CD4-positive, alpha-beta T cell (primary cell): ENCODE measurements around the gene FKBP5. TPM values are rescaled to one million over a fixed set of nuclear protein-coding genes. Genes with fewer than 3 reads are reported as not detected.
A peak's percentile ranks its signal among the peaks of the same experiment; 100 is the strongest.

ENCODE experiments used
- ATAC-seq: fragments of 200-7000 bp; cut with Tn5 transposase; one replicate; pipeline ENCODE4 v1.10.0; 2022; ENCODE audit warnings: mild to moderate bottlenecking; ENCODE audit not compliant: poor library complexity
- CTCF ChIA-PET: fragments of 350-600 bp; sonication (Branson Sonifier 250); formaldehyde crosslinking; loops from one replicate; lab custom pipeline; 2021; ENCODE audit warnings: antibody characterized with exemption, inconsistent platforms; lab: Charles Lee
- POLR2A ChIA-PET: fragments of 350-600 bp; sonication (Branson Sonifier 250); formaldehyde crosslinking; loops from one replicate; lab custom pipeline; 2021; ENCODE audit warnings: antibody characterized with exemption, inconsistent platforms; lab: Charles Lee
- DNase-seq, 14 experiments: peaks; one replicate each; pipeline ENCODE4 v3.0.0-alpha.2; 2013 to 2020; ENCODE audit warnings: mixed read lengths in 2 of 14
- H3K27ac ChIP-seq, 2 donors: one replicate each; pipeline versions ENCODE4 v1.5.1 to v1.7.0; 2013; ENCODE audit warnings: low read length in 2 of 2, low read depth in 1 of 2, mild to moderate bottlenecking in 1 of 2
- H3K27me3 ChIP-seq, 2 experiments: 1 replicate in 1 of 2; 2 replicates in 1 of 2; pipeline versions ENCODE4 v1.6.1 to v1.7.0; 2013; ENCODE audit warnings: low read length in 2 of 2, control low read depth in 1 of 2, mild to moderate bottlenecking in 1 of 2, moderate library complexity in 1 of 2; ENCODE audit not compliant: insufficient read depth in 2 of 2, control insufficient read depth in 1 of 2
- H3K36me3 ChIP-seq: one replicate; pipeline ENCODE4 v1.6.1; 2013; ENCODE audit warnings: low read length, control low read depth; ENCODE audit not compliant: insufficient read depth
- H3K4me1 ChIP-seq: one replicate; pipeline ENCODE4 v1.6.1; 2013; ENCODE audit warnings: low read length, control low read depth; ENCODE audit not compliant: insufficient read depth
- H3K4me3 ChIP-seq: one replicate; pipeline ENCODE4 v1.5.1; 2013; ENCODE audit warnings: mild to moderate bottlenecking, low read length, moderate library complexity
- H3K9me3 ChIP-seq, 2 experiments: 1 replicate in 1 of 2; 2 replicates in 1 of 2; pipeline versions ENCODE4 v1.6.1 to v1.7.0; 2013; ENCODE audit warnings: low read length in 2 of 2, mild to moderate bottlenecking in 2 of 2, control low read depth in 1 of 2, moderate library complexity in 1 of 2; ENCODE audit not compliant: control insufficient read depth in 1 of 2, insufficient read depth in 1 of 2
- H3K27ac Mint-ChIP-seq: one replicate; pipeline ENCODE4 v1.8.0; 2020; ENCODE audit warnings: mixed read lengths
- H3K27me3 Mint-ChIP-seq: one replicate; pipeline ENCODE4 v1.8.0; 2021; ENCODE audit warnings: mixed read lengths
- H3K36me3 Mint-ChIP-seq: one replicate; pipeline ENCODE4 v1.8.0; 2021; ENCODE audit warnings: low read depth, mixed read lengths
- H3K4me1 Mint-ChIP-seq: one replicate; pipeline ENCODE4 v1.8.0; 2021; ENCODE audit warnings: low read depth, mixed read lengths
- H3K4me3 Mint-ChIP-seq: one replicate; pipeline ENCODE4 v1.8.0; 2020; ENCODE audit warnings: mild to moderate bottlenecking, mixed read lengths
- H3K9me3 Mint-ChIP-seq: one replicate; pipeline ENCODE4 v1.8.0; 2020; ENCODE audit warnings: mixed read lengths
- intact Hi-C, 2 experiments: fragments of 100-400 bp; cut with DNase I in 1 of 2; cut with micrococcal nuclease in 1 of 2; formaldehyde crosslinking; loops; one replicate each; pipeline versions ENCODE4 v1.15.1 to v1.9.0; 2023 to 2025; cut with DNase I, micrococcal nuclease
- total RNA-seq, 174 experiments: library from RNA in 2 of 174; stranded (reverse) in 2 of 174; gene quantifications; one replicate each; pipeline ENCODE4 v1.2.3 and lab custom pipeline; 2021 to 2026
- TF ChIP-seq, protein P1 (sequence below): fragments of 200-600 bp; IDR thresholded peaks from one replicate; pipeline ENCODE4 v1.8.0; 2022; ENCODE audit warnings: antibody characterized with exemption, mild to moderate bottlenecking

The FKBP5 gene
- total RNA-seq, 2 experiments from 2014 or later, result 72.6 to 75.9 TPM

DNA sequence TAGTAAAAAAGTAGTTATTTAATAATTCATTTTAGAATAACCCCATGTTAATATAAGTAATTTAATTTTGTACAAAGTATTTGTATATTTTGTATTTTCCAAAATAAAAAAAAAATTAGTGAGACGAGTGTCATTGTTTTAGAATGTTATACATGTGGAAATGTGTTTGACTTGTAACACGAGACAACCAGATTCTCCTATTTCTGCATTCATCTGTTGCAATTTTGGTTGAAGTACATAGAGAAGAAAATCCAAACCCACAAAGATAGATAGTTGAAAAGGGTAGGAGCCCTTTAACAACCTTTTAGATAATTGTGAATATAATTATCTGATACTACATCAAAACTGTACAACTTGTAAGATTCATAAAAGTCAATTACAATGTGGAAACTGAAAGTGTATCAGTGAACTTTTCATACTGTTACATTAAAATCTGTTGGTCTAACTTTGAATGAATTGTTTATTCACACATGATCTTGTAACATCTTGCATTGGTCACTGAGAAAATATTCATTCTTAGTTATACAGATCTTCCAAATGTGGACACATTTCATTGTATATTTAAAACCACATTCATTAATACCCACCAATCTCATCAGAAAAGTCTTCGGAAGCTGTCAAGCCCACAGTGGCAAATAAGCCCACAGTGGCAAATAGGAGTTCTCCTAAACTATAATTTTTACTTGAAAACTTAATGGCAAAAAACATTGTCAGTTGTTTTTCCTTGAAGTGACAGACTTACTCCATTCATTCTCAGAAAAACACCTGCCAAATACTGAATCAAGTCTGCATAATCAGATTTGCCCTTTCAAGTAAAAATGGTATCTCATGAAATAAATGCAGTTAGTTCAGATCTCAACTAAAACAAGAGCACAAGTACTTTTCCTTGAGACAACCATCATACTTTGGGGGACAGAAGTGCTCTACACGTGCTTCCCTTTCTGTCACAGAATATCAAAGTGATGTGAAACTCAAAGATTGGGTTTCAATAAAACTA is 52.8 kb downstream of the FKBP5 start:
- H3K27me3 ChIP-seq, result no peaks in the 10 kb centered on the region
- peaks cover 56% of the 10 kb centered on the region for H3K4me1 Mint-ChIP-seq
- H3K4me3 Mint-ChIP-seq, result no peak overlapping the region
- CTCF ChIA-PET, result interaction anchor here (1.0 to 2.7 kb wide), 3 partner anchors 12 to 84 kb away, joined by 3 to 9 read pairs (median 4); no protein-coding TSS in a partner anchor
- peaks cover 15% of the 10 kb centered on the region for H3K4me1 ChIP-seq
- H3K36me3 ChIP-seq, result peaks cover 88% of the 10 kb centered on the region
- H3K9me3 Mint-ChIP-seq, result no peaks in the 10 kb centered on the region
- POLR2A ChIA-PET, result no interaction called here
- no peaks in the 10 kb centered on the region for H3K9me3 ChIP-seq
- H3K27ac ChIP-seq, result no peak overlapping the region
- ATAC-seq (no peak), DNase-seq (no peak)
- H3K27me3 Mint-ChIP-seq, result no peaks in the 10 kb centered on the region
- H3K27ac Mint-ChIP-seq, result peak overlapping the region; percentile 81
- H3K4me3 ChIP-seq, result no peak overlapping the region
- intact Hi-C loops, result no loop called here
- H3K36me3 Mint-ChIP-seq, result peaks cover 91% of the 10 kb centered on the region
- TF ChIP-seq, protein P1, sequence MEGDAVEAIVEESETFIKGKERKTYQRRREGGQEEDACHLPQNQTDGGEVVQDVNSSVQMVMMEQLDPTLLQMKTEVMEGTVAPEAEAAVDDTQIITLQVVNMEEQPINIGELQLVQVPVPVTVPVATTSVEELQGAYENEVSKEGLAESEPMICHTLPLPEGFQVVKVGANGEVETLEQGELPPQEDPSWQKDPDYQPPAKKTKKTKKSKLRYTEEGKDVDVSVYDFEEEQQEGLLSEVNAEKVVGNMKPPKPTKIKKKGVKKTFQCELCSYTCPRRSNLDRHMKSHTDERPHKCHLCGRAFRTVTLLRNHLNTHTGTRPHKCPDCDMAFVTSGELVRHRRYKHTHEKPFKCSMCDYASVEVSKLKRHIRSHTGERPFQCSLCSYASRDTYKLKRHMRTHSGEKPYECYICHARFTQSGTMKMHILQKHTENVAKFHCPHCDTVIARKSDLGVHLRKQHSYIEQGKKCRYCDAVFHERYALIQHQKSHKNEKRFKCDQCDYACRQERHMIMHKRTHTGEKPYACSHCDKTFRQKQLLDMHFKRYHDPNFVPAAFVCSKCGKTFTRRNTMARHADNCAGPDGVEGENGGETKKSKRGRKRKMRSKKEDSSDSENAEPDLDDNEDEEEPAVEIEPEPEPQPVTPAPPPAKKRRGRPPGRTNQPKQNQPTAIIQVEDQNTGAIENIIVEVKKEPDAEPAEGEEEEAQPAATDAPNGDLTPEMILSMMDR, result no peak

DNA sequence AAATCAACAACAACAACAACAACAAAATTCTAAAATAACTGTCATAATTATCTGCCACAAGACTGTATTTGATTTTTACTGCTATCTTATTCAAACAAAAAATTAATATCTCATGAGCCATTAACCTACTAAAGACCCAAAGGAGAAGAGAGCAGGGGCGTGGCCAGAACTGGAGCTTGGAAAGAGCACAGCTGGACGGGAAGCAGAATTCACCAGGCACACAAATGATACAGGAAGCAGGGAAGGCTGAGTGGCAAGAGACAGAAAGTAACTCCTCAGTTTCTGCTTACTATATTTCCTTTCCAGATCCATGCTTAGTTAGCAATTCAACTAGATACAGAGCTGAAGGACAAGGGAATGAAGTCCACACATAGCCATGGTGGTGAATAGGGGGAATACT is 54.4 kb downstream of the FKBP5 start:
- peaks cover 89% of the 10 kb centered on the region for H3K36me3 Mint-ChIP-seq
- H3K4me1 ChIP-seq, result peaks cover 15% of the 10 kb centered on the region
- no peak overlapping the region for H3K27ac ChIP-seq
- no peaks in the 10 kb centered on the region for H3K27me3 Mint-ChIP-seq
- no peak overlapping the region for H3K4me3 Mint-ChIP-seq
- TF ChIP-seq, protein P1, result no peak
- ChIA-PET POLR2A (interaction anchor here (0.7 kb wide), 1 partner anchor 22 kb away, joined by 3 read pairs; no protein-coding TSS in a partner anchor), CTCF (interaction anchor here (1.0 to 1.1 kb wide), 2 partner anchors 102 to 103 kb away, joined by 3 read pairs; no protein-coding TSS in a partner anchor)
- H3K27me3 ChIP-seq, result no peaks in the 10 kb centered on the region
- H3K9me3 ChIP-seq, result no peaks in the 10 kb centered on the region
- peak overlapping the region; percentile 78 for H3K27ac Mint-ChIP-seq
- ATAC-seq (no peak), DNase-seq (no peak)
- no peaks in the 10 kb centered on the region for H3K9me3 Mint-ChIP-seq
- intact Hi-C loops, result loop anchor here in 1 of 2 experiments (5.0 kb wide), 1 partner anchor 33 kb away; no protein-coding TSS in a partner anchor
- no peak overlapping the region for H3K4me3 ChIP-seq
- peaks cover 56% of the 10 kb centered on the region for H3K4me1 Mint-ChIP-seq
- peaks cover 88% of the 10 kb centered on the region for H3K36me3 ChIP-seq

DNA sequence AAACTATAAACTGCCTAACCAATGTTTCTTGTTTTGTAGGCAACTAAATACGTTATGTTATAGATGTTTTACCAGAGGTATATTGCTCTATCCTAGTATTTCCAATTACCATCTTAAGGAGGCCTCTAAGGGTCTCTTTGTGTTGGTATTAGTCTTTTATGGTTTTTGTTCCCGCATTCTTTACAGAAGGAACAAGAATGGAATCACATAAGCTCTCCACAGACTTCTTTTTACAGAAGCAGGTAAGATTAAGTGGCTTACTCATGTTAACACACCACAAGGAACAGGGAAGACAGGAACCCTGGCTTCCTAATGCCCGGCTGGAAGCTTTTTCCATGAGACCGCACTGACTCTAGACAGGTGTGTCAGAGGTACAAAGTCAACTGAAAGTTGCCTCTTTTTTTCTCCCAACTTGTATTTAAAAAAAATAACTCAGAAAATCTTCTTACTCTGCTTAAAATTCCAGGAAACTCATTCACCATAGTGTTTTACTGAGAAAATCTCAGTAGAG is 55.1 kb downstream of the FKBP5 start:
- Mint-ChIP-seq H3K9me3 (no peaks in the 10 kb centered on the region), H3K27me3 (no peaks in the 10 kb centered on the region), H3K4me3 (no peak overlapping the region), H3K36me3 (peaks cover 88% of the 10 kb centered on the region), H3K27ac (peak overlapping the region; percentile 78), H3K4me1 (peaks cover 54% of the 10 kb centered on the region)
- H3K36me3 ChIP-seq, result peaks cover 86% of the 10 kb centered on the region
- H3K4me1 ChIP-seq, result peaks cover 15% of the 10 kb centered on the region
- no peak for ATAC-seq
- ChIA-PET CTCF (interaction anchor here (0.6 to 1.1 kb wide), 3 partner anchors 14 to 104 kb away, joined by 3 to 4 read pairs (median 3); no protein-coding TSS in a partner anchor), POLR2A (interaction anchor here (0.6 kb wide), 1 partner anchor 37 kb away, joined by 3 read pairs; no protein-coding TSS in a partner anchor)
- TF ChIP-seq, protein P1, result no peak
- no peak overlapping the region for H3K27ac ChIP-seq
- intact Hi-C loops, result loop anchor here in 1 of 2 experiments (5.0 kb wide), 1 partner anchor 34 kb away; no protein-coding TSS in a partner anchor
- no peak for DNase-seq
- H3K4me3 ChIP-seq, result no peak overlapping the region
- H3K27me3 ChIP-seq, result no peaks in the 10 kb centered on the region
- H3K9me3 ChIP-seq, result no peaks in the 10 kb centered on the region
